HEK293T (cell line): ENCODE measurements around the gene AKR1C2.
"Not testable (repeated sequence)": the region's sequence is repeated elsewhere in the genome, so short reads cannot be mapped to it uniquely, and the experiment has no call there.

Experiments
- CTCF ChIA-PET: fragments of 350-600 bp; formaldehyde crosslinking; extraction: SDS; loops from one replicate; lab custom pipeline; 2021; ENCODE audit warnings: antibody characterized with exemption, inconsistent platforms; lab: Yijun Ruan, JAX
- POLR2A ChIA-PET: fragments of 350-600 bp; formaldehyde crosslinking; extraction: SDS; loops from one replicate; lab custom pipeline; 2020; ENCODE audit warnings: antibody characterized with exemption, inconsistent platforms; lab: Yijun Ruan, JAX
- DNase-seq: peaks from one replicate; pipeline ENCODE4 v3.0.0; 2012; ENCODE audit warnings: mixed read lengths; ENCODE audit errors: extremely low spot score
- ARNT ChIP-seq: fragments of 450-650 bp; IDR thresholded peaks from 2 replicates; pipeline ENCODE4 v1.6.1; 2017; ENCODE audit warnings: mild to moderate bottlenecking
- BHLHE40 ChIP-seq: fragments of 450-650 bp; IDR thresholded peaks from 2 replicates; pipeline ENCODE4 v1.6.1; 2016; ENCODE audit warnings: mild to moderate bottlenecking, moderate library complexity, borderline replicate concordance
- CTBP1 ChIP-seq: fragments of 450-650 bp; IDR thresholded peaks from 2 replicates; pipeline ENCODE4 v1.6.1; 2016; ENCODE audit warnings: borderline replicate concordance
- ELF4 ChIP-seq: fragments of 450-650 bp; IDR thresholded peaks from 2 replicates; pipeline ENCODE4 v1.6.1; 2017; ENCODE audit warnings: antibody characterized with exemption
- FOXA1 ChIP-seq: fragments of 450-650 bp; IDR thresholded peaks from 2 replicates; pipeline ENCODE4 v1.6.1; 2016; ENCODE audit warnings: mild to moderate bottlenecking
- FOXK2 ChIP-seq: fragments of 450-650 bp; IDR thresholded peaks from 2 replicates; pipeline ENCODE4 v1.6.1; 2016; ENCODE audit warnings: mild to moderate bottlenecking
- FOXM1 ChIP-seq: fragments of 450-650 bp; IDR thresholded peaks from 2 replicates; pipeline ENCODE4 v1.6.1; 2017; ENCODE audit warnings: mild to moderate bottlenecking, borderline replicate concordance
- HDGF ChIP-seq: fragments of 450-650 bp; IDR thresholded peaks from 2 replicates; pipeline ENCODE4 v1.6.1; 2017; ENCODE audit warnings: antibody characterized with exemption, borderline replicate concordance
- L3MBTL2 ChIP-seq: fragments of 450-650 bp; conservative IDR thresholded peaks from 2 replicates; pipeline ENCODE4 v1.6.1; 2016; ENCODE audit warnings: mild to moderate bottlenecking
- LEF1 ChIP-seq: fragments of 450-650 bp; IDR thresholded peaks from 2 replicates; pipeline ENCODE4 v1.6.1; 2017; ENCODE audit warnings: mild to moderate bottlenecking, borderline replicate concordance
- NFRKB ChIP-seq: fragments of 450-650 bp; IDR thresholded peaks from 2 replicates; pipeline ENCODE4 v1.6.1; 2016; ENCODE audit warnings: mild to moderate bottlenecking, moderate library complexity
- PKNOX1 ChIP-seq: fragments of 450-650 bp; IDR thresholded peaks from 2 replicates; pipeline ENCODE4 v1.6.1; 2016
- SP1 ChIP-seq: fragments of 450-650 bp; IDR thresholded peaks from 2 replicates; pipeline ENCODE4 v1.6.1; 2017
- SUZ12 ChIP-seq: fragments of 450-650 bp; IDR thresholded peaks from 2 replicates; pipeline ENCODE4 v1.6.1; 2016; ENCODE audit warnings: mild to moderate bottlenecking
- TARDBP ChIP-seq: fragments of 450-650 bp; IDR thresholded peaks from 2 replicates; pipeline ENCODE4 v1.6.1; 2016
- ZNF384 ChIP-seq: fragments of 450-650 bp; IDR thresholded peaks from 2 replicates; pipeline ENCODE4 v1.6.1; 2016

The AKR1C2 gene

GRCh38 chr10:5002013-5002727, 1.5 kb downstream of the AKR1C2 start:
- TF ChIP-seq FOXK2 (no peak), ZNF384 (no peak), FOXA1 (no peak), CTBP1 (no peak), PKNOX1 (no peak), FOXM1 (no peak), HDGF (no peak), LEF1 (no peak), SUZ12 (no peak), L3MBTL2 (no peak), SP1 (no peak), BHLHE40 (no peak), ELF4 (no peak), TARDBP (no peak), ARNT (no peak), NFRKB (no peak)
- DNase-seq = no peak
- POLR2A ChIA-PET = no interaction called here
- CTCF ChIA-PET = no interaction called here

DNA sequence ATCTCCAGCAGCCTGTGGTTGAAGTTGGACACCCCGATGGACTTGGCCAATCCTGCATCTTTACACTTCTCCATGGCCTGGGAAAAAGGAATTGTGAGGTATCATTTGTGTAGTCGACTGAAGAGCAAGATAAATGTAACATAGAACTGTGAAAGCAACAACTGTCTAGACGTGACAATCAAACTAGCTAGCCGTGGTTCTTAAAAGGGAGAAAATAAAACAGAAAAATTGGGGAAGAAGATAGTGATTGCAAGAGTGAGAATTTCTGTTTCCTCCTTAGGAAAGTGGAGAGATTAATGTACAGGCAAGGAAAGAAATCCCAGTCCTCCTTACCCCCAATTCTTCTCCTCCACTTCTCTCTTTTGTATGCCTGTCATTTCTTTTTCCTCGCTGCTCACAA, 5.0 kb downstream of the AKR1C2 start:
- ChIA-PET POLR2A (no interaction called here), CTCF (no interaction called here)
- DNase-seq = no peak
- TF ChIP-seq LEF1 (no peak), SUZ12 (no peak), ELF4 (no peak), BHLHE40 (no peak), ZNF384 (no peak), L3MBTL2 (no peak), CTBP1 (no peak), SP1 (no peak), FOXM1 (no peak), HDGF (no peak)

GRCh38 chr10:4994260-4994659, 9.4 kb downstream of the AKR1C2 start:
- DNase-seq, POLR2A ChIA-PET, CTCF ChIA-PET: not testable (repeated sequence)

DNA sequence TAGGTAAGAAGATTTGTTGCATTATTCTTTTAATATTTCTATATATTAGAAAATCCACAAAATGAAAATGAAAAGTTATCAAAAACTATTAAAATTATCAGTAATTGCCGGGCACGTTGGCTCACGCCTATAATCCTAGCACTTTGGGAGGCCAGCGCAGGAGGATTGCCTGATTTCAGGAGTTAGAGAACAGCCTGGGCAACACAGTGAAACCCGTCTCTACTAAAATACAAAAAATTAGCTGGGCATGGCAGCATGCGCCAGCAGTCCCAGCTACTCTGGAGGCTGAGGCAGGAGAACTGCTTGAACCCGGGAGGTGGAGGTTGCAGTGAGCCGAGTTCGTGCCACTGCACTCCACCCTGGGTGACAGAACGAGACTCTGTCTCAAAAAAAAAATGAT, 11.1 kb downstream of the AKR1C2 start:
- CTCF ChIA-PET, DNase-seq, POLR2A ChIA-PET: not testable (repeated sequence)

GRCh38 chr10:4991463-4991862, 12.2 kb downstream of the AKR1C2 start:
- POLR2A ChIA-PET, DNase-seq, CTCF ChIA-PET: not testable (repeated sequence)

GRCh38 chr10:4990217-4990616, 13.4 kb downstream of the AKR1C2 start:
- no peak for DNase-seq
- TF ChIP-seq SP1 (no peak), FOXA1 (no peak), FOXM1 (no peak), HDGF (no peak), SUZ12 (no peak), CTBP1 (no peak), L3MBTL2 (no peak), PKNOX1 (no peak), ELF4 (no peak), ARNT (no peak), NFRKB (no peak)
- CTCF ChIA-PET = no interaction called here
- POLR2A ChIA-PET = no interaction called here

GRCh38 chr10:4988000-4988641, 15.5 kb downstream of the AKR1C2 start:
- DNase-seq, CTCF ChIA-PET, POLR2A ChIA-PET: not testable (repeated sequence)
